ENCODE results near the gene PGAM4.

DNA sequence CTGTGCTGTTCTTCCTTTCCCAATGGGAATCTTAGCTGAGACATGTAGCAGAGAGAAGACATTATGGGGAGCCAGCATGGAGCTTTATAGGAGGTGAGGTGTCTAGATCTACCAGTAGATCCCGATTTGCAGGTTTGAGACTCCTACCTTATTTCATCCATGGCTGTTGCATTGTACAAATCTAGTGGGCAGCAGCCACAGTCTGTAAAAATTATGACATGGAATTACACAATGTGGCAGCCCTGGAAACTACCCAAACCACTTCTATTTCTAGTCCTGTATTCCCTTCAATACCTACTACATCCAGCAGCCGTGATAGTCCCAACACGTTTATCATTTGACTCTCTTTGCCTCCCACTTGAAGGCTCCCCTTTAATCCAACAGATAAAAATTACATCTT, 50.9 kb downstream of the PGAM4 start:
- TF ChIP-seq, protein P1, sequence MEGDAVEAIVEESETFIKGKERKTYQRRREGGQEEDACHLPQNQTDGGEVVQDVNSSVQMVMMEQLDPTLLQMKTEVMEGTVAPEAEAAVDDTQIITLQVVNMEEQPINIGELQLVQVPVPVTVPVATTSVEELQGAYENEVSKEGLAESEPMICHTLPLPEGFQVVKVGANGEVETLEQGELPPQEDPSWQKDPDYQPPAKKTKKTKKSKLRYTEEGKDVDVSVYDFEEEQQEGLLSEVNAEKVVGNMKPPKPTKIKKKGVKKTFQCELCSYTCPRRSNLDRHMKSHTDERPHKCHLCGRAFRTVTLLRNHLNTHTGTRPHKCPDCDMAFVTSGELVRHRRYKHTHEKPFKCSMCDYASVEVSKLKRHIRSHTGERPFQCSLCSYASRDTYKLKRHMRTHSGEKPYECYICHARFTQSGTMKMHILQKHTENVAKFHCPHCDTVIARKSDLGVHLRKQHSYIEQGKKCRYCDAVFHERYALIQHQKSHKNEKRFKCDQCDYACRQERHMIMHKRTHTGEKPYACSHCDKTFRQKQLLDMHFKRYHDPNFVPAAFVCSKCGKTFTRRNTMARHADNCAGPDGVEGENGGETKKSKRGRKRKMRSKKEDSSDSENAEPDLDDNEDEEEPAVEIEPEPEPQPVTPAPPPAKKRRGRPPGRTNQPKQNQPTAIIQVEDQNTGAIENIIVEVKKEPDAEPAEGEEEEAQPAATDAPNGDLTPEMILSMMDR (IDR thresholded peaks at IDR 0.05), result no peak
- TF ChIP-seq POLR2A (IDR thresholded peaks at IDR 0.05) (no peak), POLR2AphosphoS5 (IDR thresholded peaks at IDR 0.05) (no peak), EP300 (IDR thresholded peaks at IDR 0.05; ENCODE audit: low read depth) (no peak)

Measured in transverse colon (tissue), 4 donors.